Ishikawa (cell line): ENCODE measurements around the gene CSH1.

Experiments
- CEBPB ChIP-seq: IDR thresholded peaks from 2 replicates; pipeline ENCODE4 v1.6.1; 2012
- CREB1 ChIP-seq: IDR thresholded peaks from 2 replicates; pipeline ENCODE4 v1.6.1; 2012; ENCODE audit warnings: low read depth
- EGR1 ChIP-seq: IDR thresholded peaks from 2 replicates; pipeline ENCODE4 v1.6.1; 2012
- EP300 ChIP-seq: IDR thresholded peaks from 2 replicates; pipeline ENCODE4 v1.6.1; 2012; ENCODE audit warnings: borderline replicate concordance
- FOXM1 ChIP-seq: IDR thresholded peaks from 2 replicates; pipeline ENCODE4 v1.6.1; 2012; ENCODE audit warnings: low read depth, borderline replicate concordance
- NFIC ChIP-seq: IDR thresholded peaks from 2 replicates; pipeline ENCODE4 v1.6.1; 2012
- RAD21 ChIP-seq: IDR thresholded peaks from 2 replicates; pipeline ENCODE4 v1.6.1; 2012; ENCODE audit warnings: low read depth
- TAF1 ChIP-seq: IDR thresholded peaks from 2 replicates; pipeline ENCODE4 v1.6.1; 2012; ENCODE audit warnings: low read depth, mild to moderate bottlenecking
- TCF12 ChIP-seq: IDR thresholded peaks from 2 replicates; pipeline ENCODE4 v1.6.1; 2012; ENCODE audit warnings: low read depth
- TEAD4 ChIP-seq: IDR thresholded peaks from 2 replicates; pipeline ENCODE4 v1.6.1; 2012
- YY1 ChIP-seq: IDR thresholded peaks from 2 replicates; pipeline ENCODE4 v1.6.1; 2012; ENCODE audit warnings: low read depth
- ZBTB7A ChIP-seq: IDR thresholded peaks from 2 replicates; pipeline ENCODE4 v1.6.1; 2012; ENCODE audit warnings: low read depth
- TF ChIP-seq, protein P1 (sequence below): IDR thresholded peaks from 2 replicates; pipeline ENCODE4 v1.6.1; 2012
- TF ChIP-seq, protein P2 (sequence below): IDR thresholded peaks from 2 replicates; pipeline ENCODE4 v1.6.1; 2012; ENCODE audit warnings: low read depth, mild to moderate bottlenecking
- TF ChIP-seq, protein P3 (sequence below): IDR thresholded peaks from 2 replicates; pipeline ENCODE4 v1.6.1; 2012

Gene CSH1

DNA sequence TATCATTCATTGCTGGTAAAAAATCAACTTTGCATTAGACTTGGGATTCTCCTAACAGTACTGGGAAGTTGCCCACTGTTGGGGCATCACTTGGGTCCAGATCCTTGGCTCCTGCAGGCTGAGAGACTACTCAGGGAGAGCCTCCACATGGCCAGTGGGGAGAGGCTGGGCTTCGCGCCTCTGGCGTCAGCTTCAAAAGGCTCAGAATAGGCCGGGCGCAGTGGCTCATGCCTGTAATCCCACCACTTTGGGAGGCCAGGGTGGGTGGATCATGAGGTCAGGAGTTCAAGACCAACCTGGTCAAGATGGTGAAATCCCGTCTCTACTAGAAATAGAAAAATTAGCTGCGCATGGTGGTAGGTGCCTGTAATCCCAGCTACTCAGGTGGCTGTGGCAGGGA, 18.1 kb upstream of the CSH1 start:
- TF ChIP-seq CREB1 (no peak), ZBTB7A (no peak), CEBPB (no peak), TEAD4 (no peak)
- TF ChIP-seq, protein P1, sequence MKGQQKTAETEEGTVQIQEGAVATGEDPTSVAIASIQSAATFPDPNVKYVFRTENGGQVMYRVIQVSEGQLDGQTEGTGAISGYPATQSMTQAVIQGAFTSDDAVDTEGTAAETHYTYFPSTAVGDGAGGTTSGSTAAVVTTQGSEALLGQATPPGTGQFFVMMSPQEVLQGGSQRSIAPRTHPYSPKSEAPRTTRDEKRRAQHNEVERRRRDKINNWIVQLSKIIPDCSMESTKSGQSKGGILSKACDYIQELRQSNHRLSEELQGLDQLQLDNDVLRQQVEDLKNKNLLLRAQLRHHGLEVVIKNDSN, result no peak

DNA sequence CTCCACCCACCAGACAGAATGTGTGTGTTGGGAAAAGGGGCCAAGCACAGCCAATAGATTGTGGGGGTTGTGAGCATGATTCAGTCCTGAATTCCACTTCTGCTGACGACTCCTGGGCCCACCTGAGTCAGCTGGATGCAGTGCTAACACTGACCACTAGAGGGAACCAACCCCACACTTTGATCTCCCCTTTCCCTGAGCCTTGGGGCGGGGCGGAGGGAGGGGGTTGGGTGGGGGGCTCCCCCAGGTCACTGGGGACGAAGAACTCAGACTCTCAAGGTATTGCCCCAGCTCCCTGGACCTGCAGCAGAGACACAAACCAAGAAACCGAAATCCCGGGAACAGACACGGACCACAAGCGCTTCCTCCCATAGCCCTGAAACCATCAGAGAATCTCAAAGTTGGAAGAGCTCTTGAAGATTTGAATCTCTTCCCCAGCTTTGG, 15.3 kb upstream of the CSH1 start:
- peak; percentile 73 for TF ChIP-seq RAD21
- TF ChIP-seq, protein P2, sequence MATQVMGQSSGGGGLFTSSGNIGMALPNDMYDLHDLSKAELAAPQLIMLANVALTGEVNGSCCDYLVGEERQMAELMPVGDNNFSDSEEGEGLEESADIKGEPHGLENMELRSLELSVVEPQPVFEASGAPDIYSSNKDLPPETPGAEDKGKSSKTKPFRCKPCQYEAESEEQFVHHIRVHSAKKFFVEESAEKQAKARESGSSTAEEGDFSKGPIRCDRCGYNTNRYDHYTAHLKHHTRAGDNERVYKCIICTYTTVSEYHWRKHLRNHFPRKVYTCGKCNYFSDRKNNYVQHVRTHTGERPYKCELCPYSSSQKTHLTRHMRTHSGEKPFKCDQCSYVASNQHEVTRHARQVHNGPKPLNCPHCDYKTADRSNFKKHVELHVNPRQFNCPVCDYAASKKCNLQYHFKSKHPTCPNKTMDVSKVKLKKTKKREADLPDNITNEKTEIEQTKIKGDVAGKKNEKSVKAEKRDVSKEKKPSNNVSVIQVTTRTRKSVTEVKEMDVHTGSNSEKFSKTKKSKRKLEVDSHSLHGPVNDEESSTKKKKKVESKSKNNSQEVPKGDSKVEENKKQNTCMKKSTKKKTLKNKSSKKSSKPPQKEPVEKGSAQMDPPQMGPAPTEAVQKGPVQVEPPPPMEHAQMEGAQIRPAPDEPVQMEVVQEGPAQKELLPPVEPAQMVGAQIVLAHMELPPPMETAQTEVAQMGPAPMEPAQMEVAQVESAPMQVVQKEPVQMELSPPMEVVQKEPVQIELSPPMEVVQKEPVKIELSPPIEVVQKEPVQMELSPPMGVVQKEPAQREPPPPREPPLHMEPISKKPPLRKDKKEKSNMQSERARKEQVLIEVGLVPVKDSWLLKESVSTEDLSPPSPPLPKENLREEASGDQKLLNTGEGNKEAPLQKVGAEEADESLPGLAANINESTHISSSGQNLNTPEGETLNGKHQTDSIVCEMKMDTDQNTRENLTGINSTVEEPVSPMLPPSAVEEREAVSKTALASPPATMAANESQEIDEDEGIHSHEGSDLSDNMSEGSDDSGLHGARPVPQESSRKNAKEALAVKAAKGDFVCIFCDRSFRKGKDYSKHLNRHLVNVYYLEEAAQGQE, result no peak

DNA sequence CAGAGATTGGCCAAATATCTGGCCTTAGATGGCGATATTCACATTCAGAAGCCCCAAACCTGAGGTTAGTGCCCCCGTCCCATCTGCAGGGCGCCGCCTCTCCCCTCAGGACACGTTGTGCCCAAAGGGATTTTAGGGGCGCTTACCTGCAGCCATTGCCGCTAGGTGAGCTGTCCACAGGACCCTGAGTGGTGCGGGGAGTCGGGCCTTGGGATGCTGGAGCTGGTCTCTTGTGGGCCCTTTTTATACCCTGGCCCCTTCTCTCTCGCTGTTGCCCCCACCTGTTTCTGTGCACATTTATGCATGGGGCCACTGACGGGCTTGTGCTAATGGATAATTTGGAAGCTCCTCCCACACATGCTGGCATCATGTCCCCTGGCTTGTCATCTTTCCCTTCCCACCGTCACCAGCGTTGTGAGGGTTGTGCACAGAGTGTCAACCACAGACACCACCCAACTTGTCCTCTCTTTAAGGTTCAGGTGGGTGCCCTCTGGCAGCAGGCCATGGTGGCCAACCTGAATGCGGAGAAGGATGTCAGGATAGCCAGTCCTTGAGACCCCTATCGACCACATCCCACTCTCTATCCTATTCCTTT, 14.8 kb upstream of the CSH1 start, which contains the start of gene CSHL1:
Gene CSHL1 (minus strand): TSS at position 218 of the 595 bp plus-strand sequence. CDS start 62 bp downstream, at position 156.
- no peak for TF ChIP-seq CEBPB
- TF ChIP-seq FOXM1, result no peak
- TF ChIP-seq, protein P3, sequence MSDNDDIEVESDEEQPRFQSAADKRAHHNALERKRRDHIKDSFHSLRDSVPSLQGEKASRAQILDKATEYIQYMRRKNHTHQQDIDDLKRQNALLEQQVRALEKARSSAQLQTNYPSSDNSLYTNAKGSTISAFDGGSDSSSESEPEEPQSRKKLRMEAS, result no peak
- no peak for TF ChIP-seq CREB1
- TF ChIP-seq, protein P1, result no peak
- TF ChIP-seq, protein P2, result no peak
- no peak for TF ChIP-seq EGR1
- TF ChIP-seq NFIC, result no peak
- TF ChIP-seq YY1, result no peak
- no peak for TF ChIP-seq RAD21
- no peak for TF ChIP-seq TAF1
- no peak for TF ChIP-seq EP300
- TF ChIP-seq TEAD4, result no peak
- no peak for TF ChIP-seq ZBTB7A
- TF ChIP-seq TCF12, result no peak

DNA sequence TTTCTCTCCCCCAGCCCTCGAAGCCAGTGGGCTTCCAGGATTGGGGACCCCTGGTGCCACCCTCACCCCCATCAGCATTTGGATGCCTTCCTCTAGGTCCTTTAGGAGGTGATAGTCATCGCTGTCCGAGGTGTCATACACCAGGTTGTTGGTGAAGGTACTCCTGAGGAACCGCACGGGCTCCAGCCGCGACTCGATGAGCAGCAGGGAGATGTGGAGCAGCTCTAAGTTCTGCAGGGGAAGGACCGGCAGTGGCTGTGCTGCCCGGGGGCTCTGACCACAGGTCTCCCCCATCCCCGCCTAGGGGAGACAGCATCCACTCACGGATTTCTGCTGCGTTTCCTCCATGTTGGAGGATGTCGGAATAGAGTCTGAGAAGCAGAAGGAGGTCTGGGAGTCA, 13.7 kb upstream of the CSH1 start:
- TF ChIP-seq EGR1 (no peak), ZBTB7A (no peak), RAD21 (no peak), TAF1 (no peak), CEBPB (no peak), YY1 (no peak), TEAD4 (no peak)
- TF ChIP-seq, protein P2, result no peak
- TF ChIP-seq, protein P1, result no peak
- TF ChIP-seq, protein P3, result no peak
